ENCODE results near the gene IL15RA. TPM values are rescaled to one million over a fixed set of nuclear protein-coding genes. Genes with fewer than 3 reads are reported as not detected.
"Not testable (repeated sequence)": the region's sequence is repeated elsewhere in the genome, so short reads cannot be mapped to it uniquely, and the experiment has no call there.

The IL15RA gene
- total RNA-seq, 1 donor from 2014 or later: not detected

GRCh38 chr10:5948208-5948585 lies 29.1 kb downstream of the IL15RA start:
- H3K4me1 ChIP-seq: peaks cover 4% of the 10 kb centered on the region
- DNase-seq (ENCODE audit: low spot score): no peak
- Mint-ChIP-seq H3K27me3 (ENCODE audit: insufficient read depth, low read depth) (peaks cover 6% of the 10 kb centered on the region), H3K36me3 (no peaks in the 10 kb centered on the region), H3K4me3 (no peak overlapping the region), H3K27ac (no peak overlapping the region), H3K4me1 (peaks cover 17% of the 10 kb centered on the region), H3K9me3 (no peaks in the 10 kb centered on the region)
- H3K4me2 ChIP-seq: no peak overlapping the region
- H3K9ac ChIP-seq: no peak overlapping the region
- H3K27ac ChIP-seq: no peak overlapping the region
- no peaks in the 10 kb centered on the region for H3K9me3 ChIP-seq (ENCODE audit: low read depth)
- H4K20me1 ChIP-seq (ENCODE audit: low read depth): no peaks in the 10 kb centered on the region
- no peaks in the 10 kb centered on the region for H3K27me3 ChIP-seq
- no peak overlapping the region for H3K4me3 ChIP-seq
- H2AFZ ChIP-seq (replicated peaks): no peak overlapping the region
- no peaks in the 10 kb centered on the region for H3K79me2 ChIP-seq (ENCODE audit: low read depth)
- H3F3A ChIP-seq (ENCODE audit: low read depth): no peaks in the 10 kb centered on the region
- H3K36me3 ChIP-seq: no peaks in the 10 kb centered on the region
- no peak for TF ChIP-seq EZH2 (IDR thresholded peaks at IDR 0.05)
- TF ChIP-seq EZH2phosphoT487 (IDR thresholded peaks at IDR 0.05): no peak
- no peak for TF ChIP-seq CTCF (IDR thresholded peaks at IDR 0.05)

- H3K4me1 ChIP-seq: peaks cover 4% of the 10 kb centered on the region
- Mint-ChIP-seq H3K4me1 (peaks cover 16% of the 10 kb centered on the region), H3K27me3 (ENCODE audit: insufficient read depth, low read depth) (peaks cover 6% of the 10 kb centered on the region), H3K4me3 (no peak overlapping the region), H3K27ac (no peak overlapping the region), H3K9me3 (no peaks in the 10 kb centered on the region), H3K36me3 (no peaks in the 10 kb centered on the region)
- no peaks in the 10 kb centered on the region for H4K20me1 ChIP-seq (ENCODE audit: low read depth)
- H3K9ac ChIP-seq: no peak overlapping the region
- H3K79me2 ChIP-seq (ENCODE audit: low read depth): no peaks in the 10 kb centered on the region
- H3K27me3 ChIP-seq: no peaks in the 10 kb centered on the region
- no peaks in the 10 kb centered on the region for H3K36me3 ChIP-seq
- no peak overlapping the region for H3K4me2 ChIP-seq
- no peak for DNase-seq (ENCODE audit: low spot score)
- H3F3A ChIP-seq (ENCODE audit: low read depth): no peaks in the 10 kb centered on the region
- no peaks in the 10 kb centered on the region for H3K9me3 ChIP-seq (ENCODE audit: low read depth)
- TF ChIP-seq CTCF (IDR thresholded peaks at IDR 0.05): no peak
- no peak for TF ChIP-seq EZH2 (IDR thresholded peaks at IDR 0.05)
- TF ChIP-seq EZH2phosphoT487 (IDR thresholded peaks at IDR 0.05): no peak
- no peak overlapping the region for H2AFZ ChIP-seq (replicated peaks)
- no peak overlapping the region for H3K27ac ChIP-seq
- no peak overlapping the region for H3K4me3 ChIP-seq
Measured at GRCh38 chr10:5947471-5948207, 29.7 kb downstream of the IL15RA start.

- Histone ChIP-seq H3K27me3 (no peaks in the 10 kb centered on the region), H3K79me2 (ENCODE audit: low read depth) (no peaks in the 10 kb centered on the region), H4K20me1 (ENCODE audit: low read depth) (no peaks in the 10 kb centered on the region), H3K27ac (no peak overlapping the region), H3K9ac (no peak overlapping the region), H3K36me3 (no peaks in the 10 kb centered on the region), H3K4me3 (no peak overlapping the region), H2AFZ (replicated peaks) (no peak overlapping the region), H3K4me2 (no peak overlapping the region), H3K9me3 (ENCODE audit: low read depth) (no peaks in the 10 kb centered on the region), H3K4me1 (peaks cover 4% of the 10 kb centered on the region), H3F3A (ENCODE audit: low read depth) (no peaks in the 10 kb centered on the region)
- peaks cover 16% of the 10 kb centered on the region for H3K4me1 Mint-ChIP-seq
- peaks cover 6% of the 10 kb centered on the region for H3K27me3 Mint-ChIP-seq (ENCODE audit: insufficient read depth, low read depth)
- TF ChIP-seq CTCF (IDR thresholded peaks at IDR 0.05) (no peak), EZH2phosphoT487 (IDR thresholded peaks at IDR 0.05) (no peak), EZH2 (IDR thresholded peaks at IDR 0.05) (no peak)
- no peak overlapping the region for H3K4me3 Mint-ChIP-seq
- DNase-seq (ENCODE audit: low spot score): no peak
- no peaks in the 10 kb centered on the region for H3K9me3 Mint-ChIP-seq
- H3K27ac Mint-ChIP-seq: peak overlapping the region; percentile 50
- no peaks in the 10 kb centered on the region for H3K36me3 Mint-ChIP-seq
Measured at GRCh38 chr10:5946786-5947185, 30.6 kb downstream of the IL15RA start.

GRCh38 chr10:5946419-5946775 lies 30.9 kb downstream of the IL15RA start:
- H3K27me3 Mint-ChIP-seq (ENCODE audit: insufficient read depth, low read depth); H3K9me3 ChIP-seq (ENCODE audit: low read depth); H2AFZ ChIP-seq (replicated peaks); H3K27ac Mint-ChIP-seq; DNase-seq (ENCODE audit: low spot score); H3K4me3 Mint-ChIP-seq; H3K36me3 Mint-ChIP-seq; H3K79me2 ChIP-seq (ENCODE audit: low read depth); H3K9ac ChIP-seq; H4K20me1 ChIP-seq (ENCODE audit: low read depth); H3K27me3 ChIP-seq; H3K4me1 ChIP-seq; H3K4me2 ChIP-seq; H3K36me3 ChIP-seq; H3F3A ChIP-seq (ENCODE audit: low read depth); H3K27ac ChIP-seq; H3K4me3 ChIP-seq; H3K9me3 Mint-ChIP-seq: not testable (repeated sequence)
- peaks cover 16% of the 10 kb centered on the region for H3K4me1 Mint-ChIP-seq

All from neural progenitor cell (in vitro differentiated cells).